ENCODE measurements around the gene DDR2.
A peak's percentile ranks its signal among the peaks of the same experiment; 100 is the strongest.
"Not testable (repeated sequence)": the region's sequence is repeated elsewhere in the genome, so short reads cannot be mapped to it uniquely, and the experiment has no call there.

The DDR2 gene

GRCh38 chr1:162727493-162727892, 95.2 kb downstream of the DDR2 start:
- H3K36me3 ChIP-seq (replicated peaks in 1 of 2; ENCODE audit: control insufficient read depth in 2 of 2, insufficient read depth in 2 of 2, low read length in 2 of 2); H3K27ac ChIP-seq (replicated peaks; ENCODE audit: low read length); H3K14ac ChIP-seq (ENCODE audit: low read length); H2BK12ac ChIP-seq (ENCODE audit: low read length); H3K4me3 ChIP-seq (ENCODE audit: low read length in 2 of 2); H4K91ac ChIP-seq (ENCODE audit: low read depth, low read length, poor library complexity); H3K4me2 ChIP-seq (ENCODE audit: insufficient read depth, low read length, poor library complexity, severe bottlenecking); H3K18ac ChIP-seq (ENCODE audit: low read length); H4K8ac ChIP-seq (ENCODE audit: low read depth, low read length); H3K4ac ChIP-seq (ENCODE audit: low read length); H3K4me1 ChIP-seq (ENCODE audit: control insufficient read depth in 2 of 2, insufficient read depth in 1 of 2, low read depth in 1 of 2, low read length in 2 of 2); H2AFZ ChIP-seq (ENCODE audit: low read length); H2BK5ac ChIP-seq (ENCODE audit: low read length); H3K23ac ChIP-seq (ENCODE audit: low read depth, low read length, poor library complexity); H3K79me1 ChIP-seq (ENCODE audit: low read depth, low read length); DNase-seq (ENCODE audit: low spot score); H3K27me3 ChIP-seq (ENCODE audit: control insufficient read depth in 3 of 3, insufficient read depth in 3 of 3, low read depth in 1 of 3, low read length in 3 of 3); H2AK5ac ChIP-seq (ENCODE audit: low read depth, low read length); H3K9ac ChIP-seq (ENCODE audit: low read depth, low read length, poor library complexity); H2BK15ac ChIP-seq (ENCODE audit: low read length); H3K9me3 ChIP-seq (replicated peaks in 1 of 2; ENCODE audit: control insufficient read depth in 2 of 2, insufficient read depth in 1 of 2, low read depth in 1 of 2, low read length in 2 of 2); H2BK120ac ChIP-seq (ENCODE audit: low read depth, low read length): not testable (repeated sequence)
- WGBS, 2 donors (ENCODE audit: extremely low coverage in 2 of 2, insufficient read length in 2 of 2, insufficient replicate concordance in 1 of 2) = no CpG with 5 or more reads among the region's 1 CpG

GRCh38 chr1:162728573-162728972, 96.3 kb downstream of the DDR2 start:
- no peak overlapping the region for H4K8ac ChIP-seq (ENCODE audit: low read depth, low read length)
- H2BK12ac ChIP-seq (ENCODE audit: low read length) = no peak overlapping the region
- H3K18ac ChIP-seq (ENCODE audit: low read length) = no peak overlapping the region
- no peak overlapping the region for H3K14ac ChIP-seq (ENCODE audit: low read length)
- DNase-seq (ENCODE audit: low spot score) = no peak
- peaks cover 7 to 9% of the 10 kb centered on the region in 2 donors for H3K4me1 ChIP-seq (ENCODE audit: control insufficient read depth in 2 of 2, insufficient read depth in 1 of 2, low read depth in 1 of 2, low read length in 2 of 2)
- no peak overlapping the region for H3K27ac ChIP-seq (replicated peaks; ENCODE audit: low read length)
- no peaks in the 10 kb centered on the region for H3K27me3 ChIP-seq (ENCODE audit: control insufficient read depth in 3 of 3, insufficient read depth in 3 of 3, low read depth in 1 of 3, low read length in 3 of 3)
- WGBS, 2 donors (ENCODE audit: extremely low coverage in 2 of 2, insufficient read length in 2 of 2, insufficient replicate concordance in 1 of 2) = no CpG with 5 or more reads among the region's 2 CpGs
- no peak overlapping the region for H2BK5ac ChIP-seq (ENCODE audit: low read length)
- H2AK5ac ChIP-seq (ENCODE audit: low read depth, low read length) = no peak overlapping the region
- H3K36me3 ChIP-seq (replicated peaks in 1 of 2; ENCODE audit: control insufficient read depth in 2 of 2, insufficient read depth in 2 of 2, low read length in 2 of 2) = no peaks in the 10 kb centered on the region
- H3K79me1 ChIP-seq (ENCODE audit: low read depth, low read length) = no peaks in the 10 kb centered on the region
- no peak overlapping the region for H2AFZ ChIP-seq (ENCODE audit: low read length)
- no peak overlapping the region for H4K91ac ChIP-seq (ENCODE audit: low read depth, low read length, poor library complexity)
- no peak overlapping the region for H2BK15ac ChIP-seq (ENCODE audit: low read length)
- H2BK120ac ChIP-seq (ENCODE audit: low read depth, low read length) = no peak overlapping the region
- H3K4me2 ChIP-seq (ENCODE audit: insufficient read depth, low read length, poor library complexity, severe bottlenecking) = no peak overlapping the region
- H3K23ac ChIP-seq (ENCODE audit: low read depth, low read length, poor library complexity) = no peak overlapping the region
- H3K9me3 ChIP-seq (replicated peaks in 1 of 2; ENCODE audit: control insufficient read depth in 2 of 2, insufficient read depth in 1 of 2, low read depth in 1 of 2, low read length in 2 of 2) = no peaks in the 10 kb centered on the region
- no peak overlapping the region for H3K4ac ChIP-seq (ENCODE audit: low read length)
- no peak overlapping the region for H3K9ac ChIP-seq (ENCODE audit: low read depth, low read length, poor library complexity)
- H3K4me3 ChIP-seq (ENCODE audit: low read length in 2 of 2) = no peak overlapping the region

- not testable (repeated sequence) for H3K14ac ChIP-seq (ENCODE audit: low read length); H3K4me2 ChIP-seq (ENCODE audit: insufficient read depth, low read length, poor library complexity, severe bottlenecking); DNase-seq (ENCODE audit: low spot score); H2AK5ac ChIP-seq (ENCODE audit: low read depth, low read length); H3K4me1 ChIP-seq (ENCODE audit: control insufficient read depth in 2 of 2, insufficient read depth in 1 of 2, low read depth in 1 of 2, low read length in 2 of 2); H3K9me3 ChIP-seq (replicated peaks in 1 of 2; ENCODE audit: control insufficient read depth in 2 of 2, insufficient read depth in 1 of 2, low read depth in 1 of 2, low read length in 2 of 2); H2BK5ac ChIP-seq (ENCODE audit: low read length); H3K4me3 ChIP-seq (ENCODE audit: low read length in 2 of 2); H4K91ac ChIP-seq (ENCODE audit: low read depth, low read length, poor library complexity); H3K4ac ChIP-seq (ENCODE audit: low read length); H2BK120ac ChIP-seq (ENCODE audit: low read depth, low read length); H3K18ac ChIP-seq (ENCODE audit: low read length); H3K23ac ChIP-seq (ENCODE audit: low read depth, low read length, poor library complexity); H3K9ac ChIP-seq (ENCODE audit: low read depth, low read length, poor library complexity); H2BK12ac ChIP-seq (ENCODE audit: low read length); H3K79me1 ChIP-seq (ENCODE audit: low read depth, low read length); H2BK15ac ChIP-seq (ENCODE audit: low read length); H2AFZ ChIP-seq (ENCODE audit: low read length); H3K36me3 ChIP-seq (replicated peaks in 1 of 2; ENCODE audit: control insufficient read depth in 2 of 2, insufficient read depth in 2 of 2, low read length in 2 of 2); H4K8ac ChIP-seq (ENCODE audit: low read depth, low read length); H3K27me3 ChIP-seq (ENCODE audit: control insufficient read depth in 3 of 3, insufficient read depth in 3 of 3, low read depth in 1 of 3, low read length in 3 of 3); H3K27ac ChIP-seq (replicated peaks; ENCODE audit: low read length)
- WGBS, 2 donors (ENCODE audit: extremely low coverage in 2 of 2, insufficient read length in 2 of 2, insufficient replicate concordance in 1 of 2) = no CpG with 5 or more reads among the region's 1 CpG
Observed at GRCh38 chr1:162729195-162729774, 97.0 kb downstream of the DDR2 start.

GRCh38 chr1:162732094-162732493, 99.8 kb downstream of the DDR2 start:
- H3K23ac ChIP-seq (ENCODE audit: low read depth, low read length, poor library complexity) = no peak overlapping the region
- H3K9me3 ChIP-seq (replicated peaks in 1 of 2; ENCODE audit: control insufficient read depth in 2 of 2, insufficient read depth in 1 of 2, low read depth in 1 of 2, low read length in 2 of 2) = no peaks in the 10 kb centered on the region
- no peak overlapping the region for H2BK120ac ChIP-seq (ENCODE audit: low read depth, low read length)
- H3K4me2 ChIP-seq (ENCODE audit: insufficient read depth, low read length, poor library complexity, severe bottlenecking) = no peak overlapping the region
- no peak overlapping the region for H3K14ac ChIP-seq (ENCODE audit: low read length)
- H2AFZ ChIP-seq (ENCODE audit: low read length) = peak overlapping the region; percentile 51
- H4K91ac ChIP-seq (ENCODE audit: low read depth, low read length, poor library complexity) = no peak overlapping the region
- no peak overlapping the region for H3K9ac ChIP-seq (ENCODE audit: low read depth, low read length, poor library complexity)
- no peak overlapping the region for H2AK5ac ChIP-seq (ENCODE audit: low read depth, low read length)
- no peak overlapping the region for H3K4me3 ChIP-seq (ENCODE audit: low read length in 2 of 2)
- H2BK5ac ChIP-seq (ENCODE audit: low read length) = no peak overlapping the region
- no peak for DNase-seq (ENCODE audit: low spot score)
- no peak overlapping the region for H2BK15ac ChIP-seq (ENCODE audit: low read length)
- H3K18ac ChIP-seq (ENCODE audit: low read length) = no peak overlapping the region
- no peaks in the 10 kb centered on the region for H3K79me1 ChIP-seq (ENCODE audit: low read depth, low read length)
- no peak overlapping the region for H3K4ac ChIP-seq (ENCODE audit: low read length)
- H4K8ac ChIP-seq (ENCODE audit: low read depth, low read length) = no peak overlapping the region
- H3K4me1 ChIP-seq (ENCODE audit: control insufficient read depth in 2 of 2, insufficient read depth in 1 of 2, low read depth in 1 of 2, low read length in 2 of 2) = peaks cover 5 to 9% of the 10 kb centered on the region in 2 donors
- H3K36me3 ChIP-seq (replicated peaks in 1 of 2; ENCODE audit: control insufficient read depth in 2 of 2, insufficient read depth in 2 of 2, low read length in 2 of 2) = no peaks in the 10 kb centered on the region
- no peak overlapping the region for H3K27ac ChIP-seq (replicated peaks; ENCODE audit: low read length)
- H3K27me3 ChIP-seq (ENCODE audit: control insufficient read depth in 3 of 3, insufficient read depth in 3 of 3, low read depth in 1 of 3, low read length in 3 of 3) = no peaks in the 10 kb centered on the region
- H2BK12ac ChIP-seq (ENCODE audit: low read length) = no peak overlapping the region
